B cell (primary cell): Measurements from ENCODE around the gene NTPCR. TPM values are rescaled to one million over a fixed set of nuclear protein-coding genes. Genes with fewer than 3 reads are reported as not detected.

ENCODE experiments used
- ATAC-seq: fragments of 200-7000 bp; cut with Tn5 transposase; one replicate; pipeline ENCODE4 v1.10.0; 2021; ENCODE audit warnings: low read depth, mild to moderate bottlenecking, moderate number of reproducible peaks, moderate library complexity
- CTCF ChIA-PET: fragments of 350-600 bp; sonication (Branson Sonifier 250); formaldehyde crosslinking; loops from one replicate; lab custom pipeline; 2021; ENCODE audit warnings: antibody characterized with exemption, inconsistent platforms; lab: Charles Lee
- POLR2A ChIA-PET: fragments of 350-600 bp; sonication (Branson Sonifier 250); formaldehyde crosslinking; loops from one replicate; lab custom pipeline; 2021; ENCODE audit warnings: antibody characterized with exemption; lab: Charles Lee
- DNase-seq: peaks from one replicate; pipeline ENCODE4 v3.0.0; 2013
- H2AFZ ChIP-seq: 2 replicates; pipeline ENCODE4 v1.6.1; 2012; ENCODE audit warnings: mild to moderate bottlenecking, low read depth, low read length; ENCODE audit not compliant: insufficient read depth, poor library complexity, severe bottlenecking
- H3K27ac ChIP-seq, 2 donors: 1 replicate in 1 of 2; 2 replicates in 1 of 2; pipeline ENCODE4 v1.5.1; 2012 to 2013; ENCODE audit warnings: low read length in 2 of 2, mild to moderate bottlenecking in 2 of 2, moderate library complexity in 1 of 2
- H3K27me3 ChIP-seq, 4 experiments: fragments of 200-600 bp in 1 of 4; sonication (generic) in 1 of 4; replicated peaks in 1 of 4; 1 replicate in 2 of 4; 2 replicates in 2 of 4; pipeline versions ENCODE4 v1.6.1 to v1.7.0; 2013 to 2016; ENCODE audit warnings: low read length in 3 of 4, mild to moderate bottlenecking in 2 of 4, mixed read lengths in 1 of 4, moderate library complexity in 1 of 4; ENCODE audit not compliant: insufficient read depth in 4 of 4, control insufficient read depth in 3 of 4; ENCODE audit errors: control extremely low read depth in 1 of 4
- H3K36me3 ChIP-seq, 2 experiments: replicated peaks in 1 of 2; 1 replicate in 1 of 2; 2 replicates in 1 of 2; pipeline versions ENCODE4 v1.6.1 to v1.7.1; 2013; ENCODE audit warnings: low read length in 1 of 2; ENCODE audit not compliant: insufficient read depth in 2 of 2, control insufficient read depth in 1 of 2; ENCODE audit errors: control extremely low read depth in 1 of 2, extremely low read depth in 1 of 2
- H3K4me1 ChIP-seq, 2 donors: fragments of 200-600 bp in 1 of 2; sonication (generic) in 1 of 2; 1 replicate in 1 of 2; 2 replicates in 1 of 2; pipeline versions ENCODE4 v1.5.1 to v1.6.1; 2013 to 2017; ENCODE audit warnings: low read length in 2 of 2; ENCODE audit not compliant: control insufficient read depth in 2 of 2, insufficient read depth in 2 of 2
- H3K4me2 ChIP-seq: replicated peaks from 2 replicates; pipeline ENCODE3; 2012; ENCODE audit warnings: mild to moderate bottlenecking, low read depth, low read length; ENCODE audit not compliant: poor library complexity, severe bottlenecking
- H3K4me3 ChIP-seq, 5 experiments: fragments of 200-600 bp in 1 of 5; sonication (generic) in 1 of 5; 1 replicate in 3 of 5; 2 replicates in 2 of 5; pipeline versions ENCODE4 v1.5.1 to v1.7.0; 2011 to 2016; ENCODE audit warnings: low read length in 4 of 5, mild to moderate bottlenecking in 4 of 5, low read depth in 2 of 5, control low read depth in 1 of 5, moderate library complexity in 1 of 5; ENCODE audit not compliant: insufficient read depth in 1 of 5; ENCODE audit errors: control extremely low read depth in 1 of 5, extremely low read depth in 1 of 5
- H3K79me2 ChIP-seq: fragments of 200-600 bp; sonication (generic); one replicate; pipeline ENCODE4 v1.6.0; 2016; ENCODE audit warnings: low read length; ENCODE audit not compliant: control insufficient read depth, insufficient read depth
- H3K9ac ChIP-seq: fragments of 200-600 bp; sonication (generic); 2 replicates; pipeline ENCODE4 v1.6.1; 2017; ENCODE audit warnings: mild to moderate bottlenecking, low read length, moderate library complexity
- H3K9me3 ChIP-seq, 3 donors: one replicate each; pipeline versions ENCODE4 v1.6.1 to v1.7.1; 2013; ENCODE audit warnings: low read length in 2 of 3; ENCODE audit not compliant: control insufficient read depth in 2 of 3, insufficient read depth in 1 of 3; ENCODE audit errors: control extremely low read depth in 1 of 3
- H4K20me1 ChIP-seq: 2 replicates; pipeline ENCODE4 v1.6.0; 2012; ENCODE audit warnings: mild to moderate bottlenecking, low read length; ENCODE audit not compliant: insufficient read depth, control insufficient read depth, poor library complexity, severe bottlenecking
- H3K27ac Mint-ChIP-seq: one replicate; pipeline ENCODE4 v1.8.0; 2021; ENCODE audit warnings: mixed read lengths
- H3K27me3 Mint-ChIP-seq: one replicate; pipeline ENCODE4 v1.8.0; 2021; ENCODE audit warnings: mixed read lengths
- H3K4me1 Mint-ChIP-seq: one replicate; pipeline ENCODE4 v1.8.0; 2021; ENCODE audit warnings: mixed read lengths
- H3K4me3 Mint-ChIP-seq: one replicate; pipeline ENCODE4 v1.8.0; 2021; ENCODE audit warnings: mixed read lengths
- H3K9me3 Mint-ChIP-seq: one replicate; pipeline ENCODE4 v1.8.0; 2022; ENCODE audit warnings: mixed read lengths; ENCODE audit not compliant: insufficient read depth
- CTCF ChIP-seq: fragments of 200-600 bp; IDR thresholded peaks from one replicate; pipeline ENCODE4 v1.8.0; 2022; ENCODE audit warnings: antibody characterized with exemption, mild to moderate bottlenecking
- EZH2 ChIP-seq: IDR thresholded peaks from 2 replicates; pipeline ENCODE4 v1.6.1; 2012; ENCODE audit warnings: borderline replicate concordance, low read depth, mild to moderate bottlenecking, moderate library complexity, low read length; ENCODE audit not compliant: insufficient read depth, poor library complexity, severe bottlenecking
- WGBS: methylation state at CpG from one replicate; pipeline ENCODE4 v1.1.5; 2013; ENCODE audit warnings: missing lambda C conversion rate; ENCODE audit not compliant: insufficient coverage; 5-methylcytosine and 5-hydroxymethylcytosine counted together
- intact Hi-C: fragments of 100-400 bp; cut with micrococcal nuclease; formaldehyde crosslinking; loops from one replicate; pipeline ENCODE4 v1.10.0; 2022
- polyA plus RNA-seq: library from polyadenylated mRNA; depleted of rRNA; stranded (reverse); fragments of >200 nt; gene quantifications from 2 replicates; pipeline ENCODE4 v1.2.3, GENCODE V29; 2012
- total RNA-seq, 2 donors: library from RNA; stranded (reverse); fragments of 120-200 nt in 1 of 2; gene quantifications; 1 replicate in 1 of 2; 2 replicates in 1 of 2; pipeline versions ENCODE4 v1.2.3 to v1.2.4, GENCODE V29; 2013 to 2022

Gene NTPCR
- total and polyA plus RNA-seq, 2 donors (not counting 1 experiment from before 2014, with no cell fraction given) = 7.6 to 16.5 TPM

- Mint-ChIP-seq H3K27me3 (no peaks in the 10 kb centered on the region), H3K4me3 (no peak overlapping the region)
Observed at GRCh38 chr1:232983375-232983774, 33.0 kb downstream of the NTPCR start.

More at GRCh38 chr1:232983375-232983774, 33.0 kb downstream of the NTPCR start:
- H3K9ac ChIP-seq = no peak overlapping the region
- intact Hi-C loops = no loop called here
- H3K4me2 ChIP-seq = no peak overlapping the region
- DNase-seq (no peak), ATAC-seq (no peak)
- TF ChIP-seq CTCF (no peak), EZH2 (no peak)
- Mint-ChIP-seq H3K9me3 (no peaks in the 10 kb centered on the region), H3K27ac (no peak overlapping the region), H3K4me1 (peaks cover under 1% of the 10 kb centered on the region)
- 100% methylated on average over 10 of the region's 14 CpGs for WGBS
- no peaks in the 10 kb centered on the region for H3K36me3 ChIP-seq
- no peak overlapping the region for H3K27ac ChIP-seq
- H3K4me3 ChIP-seq = no peak overlapping the region
- H3K27me3 ChIP-seq = no peaks in the 10 kb centered on the region
- ChIA-PET CTCF (no interaction called here), POLR2A (no interaction called here)
- no peaks in the 10 kb centered on the region for H3K79me2 ChIP-seq
- no peaks in the 10 kb centered on the region for H3K9me3 ChIP-seq
- peaks cover 0 to 4% of the 10 kb centered on the region in 2 donors for H3K4me1 ChIP-seq
- no peak overlapping the region for H2AFZ ChIP-seq
- H4K20me1 ChIP-seq = no peaks in the 10 kb centered on the region
